ENCODE results near the gene AGPAT2.

Gene AGPAT2

GRCh38 chr9:136686794-136687711 is at the start of gene AGPAT2:
Gene AGPAT2, minus strand, starts transcription at chr9:136687457. Its CDS starts 100 bp downstream, at chr9:136687357.
- DNase-seq (ENCODE audit: low spot score) = peak; percentile 86

GRCh38 chr9:136735812-136736480 is 48.7 kb upstream of the AGPAT2 start:
- no peak for DNase-seq (ENCODE audit: low spot score)

- DNase-seq (ENCODE audit: low spot score) = no peak
These were observed 47.7 kb upstream of the AGPAT2 start for GRCh38 chr9:136734837-136735496.

- no peak for DNase-seq (ENCODE audit: low spot score)
These were observed 46.4 kb upstream of the AGPAT2 start for GRCh38 chr9:136733611-136734010.

GRCh38 chr9:136732444-136733178 is 45.4 kb upstream of the AGPAT2 start:
- DNase-seq (ENCODE audit: low spot score) = no peak

GRCh38 chr9:136729926-136730325 is 42.7 kb upstream of the AGPAT2 start:
- no peak for DNase-seq (ENCODE audit: low spot score)

GRCh38 chr9:136729144-136729543 is 41.9 kb upstream of the AGPAT2 start:
- DNase-seq (ENCODE audit: low spot score) = no peak

GRCh38 chr9:136728548-136729123 is 41.4 kb upstream of the AGPAT2 start:
- peak; percentile 46 for DNase-seq (ENCODE audit: low spot score)

- DNase-seq (ENCODE audit: low spot score) = peak; percentile 78
These were observed 40.9 kb upstream of the AGPAT2 start for GRCh38 chr9:136728080-136728547.

GRCh38 chr9:136726631-136727191 is 39.5 kb upstream of the AGPAT2 start:
- peak; percentile 59 for DNase-seq (ENCODE audit: low spot score)

- DNase-seq (ENCODE audit: low spot score) = no peak
These were observed 38.9 kb upstream of the AGPAT2 start for GRCh38 chr9:136726118-136726517.

GRCh38 chr9:136725612-136726011 is 38.4 kb upstream of the AGPAT2 start:
- DNase-seq (ENCODE audit: low spot score) = no peak

GRCh38 chr9:136724772-136725171 is 37.5 kb upstream of the AGPAT2 start:
- DNase-seq (ENCODE audit: low spot score) = no peak

- no peak for DNase-seq (ENCODE audit: low spot score)
These were observed 36.7 kb upstream of the AGPAT2 start for GRCh38 chr9:136723989-136724388.

- no peak for DNase-seq (ENCODE audit: low spot score)
These were observed 36.2 kb upstream of the AGPAT2 start for GRCh38 chr9:136723362-136723976.

- DNase-seq (ENCODE audit: low spot score) = no peak
These were observed 35.7 kb upstream of the AGPAT2 start for GRCh38 chr9:136722969-136723356.

GRCh38 chr9:136722093-136722968 is 35.1 kb upstream of the AGPAT2 start:
- no peak for DNase-seq (ENCODE audit: low spot score)

- DNase-seq (ENCODE audit: low spot score) = no peak
These were observed 34.3 kb upstream of the AGPAT2 start for GRCh38 chr9:136721339-136722092.

- DNase-seq (ENCODE audit: low spot score) = no peak
These were observed 33.7 kb upstream of the AGPAT2 start for GRCh38 chr9:136720898-136721338.
